ENCODE measurements around the gene IFNE.

DNA sequence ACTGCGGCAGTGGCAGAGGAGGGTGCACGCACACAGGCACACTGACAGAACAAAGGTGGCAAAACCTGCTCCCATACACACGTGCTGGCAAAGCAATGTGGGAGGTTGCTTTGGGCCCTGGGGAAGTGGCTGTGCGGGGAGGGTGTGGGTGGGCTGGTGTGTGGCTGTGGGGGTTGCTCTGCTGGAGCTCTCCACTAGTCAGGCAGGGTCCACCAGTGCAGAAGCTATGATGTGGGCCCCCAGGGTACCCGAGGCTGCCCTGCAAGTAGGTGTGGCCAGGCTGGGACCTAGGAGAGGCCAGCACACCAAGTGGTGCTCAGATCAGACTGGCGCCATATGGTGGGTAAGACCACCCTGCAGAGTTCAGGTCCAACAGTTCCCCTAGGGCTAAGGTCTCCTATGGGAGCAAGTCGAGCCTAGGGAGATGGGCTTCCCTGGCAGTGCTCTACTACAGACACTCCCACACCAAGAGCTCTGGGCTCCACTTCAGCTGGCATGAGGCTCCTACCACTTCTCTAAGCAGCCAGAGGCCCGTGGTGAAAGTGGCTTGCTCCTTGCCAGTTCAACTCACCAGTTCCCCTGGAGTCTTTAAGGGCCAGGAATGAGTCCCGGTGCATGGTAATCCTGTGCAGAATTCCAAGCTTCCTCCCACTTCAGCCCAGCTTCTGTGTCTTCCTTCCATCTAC is 46.2 kb upstream of the IFNE start:
- TF ChIP-seq, protein P1, sequence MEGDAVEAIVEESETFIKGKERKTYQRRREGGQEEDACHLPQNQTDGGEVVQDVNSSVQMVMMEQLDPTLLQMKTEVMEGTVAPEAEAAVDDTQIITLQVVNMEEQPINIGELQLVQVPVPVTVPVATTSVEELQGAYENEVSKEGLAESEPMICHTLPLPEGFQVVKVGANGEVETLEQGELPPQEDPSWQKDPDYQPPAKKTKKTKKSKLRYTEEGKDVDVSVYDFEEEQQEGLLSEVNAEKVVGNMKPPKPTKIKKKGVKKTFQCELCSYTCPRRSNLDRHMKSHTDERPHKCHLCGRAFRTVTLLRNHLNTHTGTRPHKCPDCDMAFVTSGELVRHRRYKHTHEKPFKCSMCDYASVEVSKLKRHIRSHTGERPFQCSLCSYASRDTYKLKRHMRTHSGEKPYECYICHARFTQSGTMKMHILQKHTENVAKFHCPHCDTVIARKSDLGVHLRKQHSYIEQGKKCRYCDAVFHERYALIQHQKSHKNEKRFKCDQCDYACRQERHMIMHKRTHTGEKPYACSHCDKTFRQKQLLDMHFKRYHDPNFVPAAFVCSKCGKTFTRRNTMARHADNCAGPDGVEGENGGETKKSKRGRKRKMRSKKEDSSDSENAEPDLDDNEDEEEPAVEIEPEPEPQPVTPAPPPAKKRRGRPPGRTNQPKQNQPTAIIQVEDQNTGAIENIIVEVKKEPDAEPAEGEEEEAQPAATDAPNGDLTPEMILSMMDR (IDR thresholded peaks at IDR 0.05) = no peak
- no peak for TF ChIP-seq POLR2A (IDR thresholded peaks at IDR 0.05)
